Mesenchymal stem cell (in vitro differentiated cells and primary cell): ENCODE data around the gene PKN2.
"Not testable (repeated sequence)": the region's sequence is repeated elsewhere in the genome, so short reads cannot be mapped to it uniquely, and the experiment has no call there.

ENCODE experiments used
- DNase-seq: peaks from one replicate; pipeline ENCODE4 v3.0.0-alpha.2; 2013
- H2AFZ ChIP-seq: one replicate; pipeline ENCODE4 v1.6.1; 2013; ENCODE audit warnings: low read depth, mild to moderate bottlenecking, control low read depth, inconsistent platforms, low read length, moderate library complexity
- H2AK5ac ChIP-seq: 2 replicates; pipeline ENCODE4 v1.6.1; 2013; ENCODE audit warnings: low read length, moderate library complexity, mild to moderate bottlenecking, inconsistent platforms; ENCODE audit not compliant: severe bottlenecking
- H2BK120ac ChIP-seq: one replicate; pipeline ENCODE4 v1.6.1; 2013; ENCODE audit warnings: low read depth, mild to moderate bottlenecking, inconsistent platforms, low read length, moderate library complexity
- H2BK12ac ChIP-seq, 2 experiments: one replicate each; pipeline ENCODE4 v1.6.1; 2013; ENCODE audit warnings: inconsistent platforms in 2 of 2, low read length in 2 of 2, mild to moderate bottlenecking in 2 of 2, moderate library complexity in 2 of 2, control low read depth in 1 of 2
- H2BK15ac ChIP-seq: one replicate; pipeline ENCODE4 v1.6.1; 2013; ENCODE audit warnings: mild to moderate bottlenecking, low read depth, inconsistent platforms; ENCODE audit not compliant: poor library complexity, severe bottlenecking
- H2BK5ac ChIP-seq: 2 replicates; pipeline ENCODE4 v1.6.1; 2013; ENCODE audit warnings: low read depth, mild to moderate bottlenecking, low read length, control low read depth, inconsistent platforms; ENCODE audit not compliant: poor library complexity, severe bottlenecking
- H3K14ac ChIP-seq, 2 experiments: one replicate each; pipeline ENCODE4 v1.6.1; 2013; ENCODE audit warnings: inconsistent platforms in 2 of 2, low read length in 2 of 2, control low read depth in 1 of 2, mild to moderate bottlenecking in 1 of 2, moderate library complexity in 1 of 2
- H3K18ac ChIP-seq, 2 experiments: one replicate each; pipeline ENCODE4 v1.6.1; 2013; ENCODE audit warnings: inconsistent platforms in 2 of 2, low read length in 2 of 2, control low read depth in 1 of 2, low read depth in 1 of 2, mild to moderate bottlenecking in 1 of 2
- H3K23ac ChIP-seq, 2 experiments: one replicate each; pipeline ENCODE4 v1.6.1; 2013; ENCODE audit warnings: inconsistent platforms in 2 of 2, low read length in 2 of 2, mild to moderate bottlenecking in 2 of 2, moderate library complexity in 2 of 2, control low read depth in 1 of 2
- H3K27ac ChIP-seq: 2 replicates; pipeline ENCODE4 v1.5.1; 2013; ENCODE audit warnings: mild to moderate bottlenecking, moderate library complexity, low read length, control low read depth, inconsistent platforms; ENCODE audit not compliant: poor library complexity, severe bottlenecking
- H3K27me3 ChIP-seq, 2 experiments: 2 replicates each; pipeline versions ENCODE4 v1.6.1 to v1.7.0; 2013; ENCODE audit warnings: low read length in 2 of 2, mild to moderate bottlenecking in 2 of 2, moderate library complexity in 2 of 2, control low read depth in 1 of 2, inconsistent platforms in 1 of 2; ENCODE audit not compliant: control insufficient read depth in 1 of 2, insufficient read depth in 1 of 2
- H3K36me3 ChIP-seq, 2 experiments: 2 replicates each; pipeline versions ENCODE4 v1.6.1 to v1.7.0; 2013; ENCODE audit warnings: low read length in 2 of 2, control low read depth in 1 of 2, inconsistent platforms in 1 of 2, low read depth in 1 of 2, mild to moderate bottlenecking in 1 of 2; ENCODE audit not compliant: insufficient read depth in 2 of 2, control insufficient read depth in 1 of 2
- H3K4ac ChIP-seq, 2 experiments: one replicate each; pipeline ENCODE4 v1.6.1; 2013; ENCODE audit warnings: inconsistent platforms in 2 of 2, low read length in 2 of 2, mild to moderate bottlenecking in 2 of 2, moderate library complexity in 2 of 2, control low read depth in 1 of 2, low read depth in 1 of 2
- H3K4me1 ChIP-seq: 2 replicates; pipeline ENCODE4 v1.6.1; 2013; ENCODE audit warnings: low read depth, low read length, control low read depth; ENCODE audit not compliant: control insufficient read depth, insufficient read depth
- H3K4me2 ChIP-seq: 2 replicates; pipeline ENCODE4 v1.6.1; 2013; ENCODE audit warnings: low read length, mild to moderate bottlenecking, inconsistent platforms; ENCODE audit not compliant: poor library complexity, severe bottlenecking
- H3K4me3 ChIP-seq, 2 experiments: 2 replicates each; pipeline versions ENCODE4 v1.5.1 to v1.7.0; 2013; ENCODE audit warnings: low read length in 2 of 2, mild to moderate bottlenecking in 2 of 2, control low read depth in 1 of 2, low read depth in 1 of 2; ENCODE audit not compliant: insufficient read depth in 1 of 2
- H3K79me1 ChIP-seq: replicated peaks from 2 replicates; pipeline ENCODE4 v1.6.1; 2013; ENCODE audit warnings: mild to moderate bottlenecking, control low read depth, low read length, inconsistent platforms; ENCODE audit not compliant: poor library complexity, severe bottlenecking
- H3K9ac ChIP-seq: 2 replicates; pipeline ENCODE4 v1.7.0; 2013; ENCODE audit warnings: mild to moderate bottlenecking, low read length, moderate library complexity
- H3K9me3 ChIP-seq: 2 replicates; pipeline ENCODE4 v1.7.0; 2013; ENCODE audit warnings: mild to moderate bottlenecking, low read length; ENCODE audit not compliant: control insufficient read depth
- H4K8ac ChIP-seq: one replicate; pipeline ENCODE4 v1.6.1; 2013; ENCODE audit warnings: inconsistent platforms, mild to moderate bottlenecking, low read length, moderate library complexity
- H4K91ac ChIP-seq: one replicate; pipeline ENCODE4 v1.6.1; 2013; ENCODE audit warnings: mild to moderate bottlenecking, low read length, inconsistent platforms
- WGBS: methylation state at CpG from one replicate; pipeline ENCODE4 v1.1.7; 2013; ENCODE audit warnings: mixed read lengths; 5-methylcytosine and 5-hydroxymethylcytosine counted together

The PKN2 gene

GRCh38 chr1:88847643-88848042 is 163.6 kb downstream of the PKN2 start:
- H3K18ac ChIP-seq: no peak overlapping the region
- H2AK5ac ChIP-seq: no peak overlapping the region
- H4K91ac ChIP-seq: no peak overlapping the region
- 38% methylated on average over 1 of the region's 1 CpG for WGBS
- no peak overlapping the region for H3K14ac ChIP-seq
- no peaks in the 10 kb centered on the region for H3K27me3 ChIP-seq
- no peak overlapping the region for H3K9ac ChIP-seq
- H3K79me1 ChIP-seq: peaks cover 2% of the 10 kb centered on the region
- peaks cover 7 to 19% of the 10 kb centered on the region in 2 experiments for H3K36me3 ChIP-seq
- H4K8ac ChIP-seq: no peak overlapping the region
- H2BK12ac ChIP-seq: no peak overlapping the region
- H3K23ac ChIP-seq: no peak overlapping the region
- H3K27ac ChIP-seq: no peak overlapping the region
- no peak overlapping the region for H2AFZ ChIP-seq
- H3K4me3 ChIP-seq: no peak overlapping the region
- no peak overlapping the region for H3K4ac ChIP-seq
- no peak overlapping the region for H2BK120ac ChIP-seq
- DNase-seq: no peak
- H2BK15ac ChIP-seq: no peak overlapping the region
- H3K4me1 ChIP-seq: no peaks in the 10 kb centered on the region
- H3K4me2 ChIP-seq: no peak overlapping the region
- no peaks in the 10 kb centered on the region for H3K9me3 ChIP-seq
- no peak overlapping the region for H2BK5ac ChIP-seq

DNA sequence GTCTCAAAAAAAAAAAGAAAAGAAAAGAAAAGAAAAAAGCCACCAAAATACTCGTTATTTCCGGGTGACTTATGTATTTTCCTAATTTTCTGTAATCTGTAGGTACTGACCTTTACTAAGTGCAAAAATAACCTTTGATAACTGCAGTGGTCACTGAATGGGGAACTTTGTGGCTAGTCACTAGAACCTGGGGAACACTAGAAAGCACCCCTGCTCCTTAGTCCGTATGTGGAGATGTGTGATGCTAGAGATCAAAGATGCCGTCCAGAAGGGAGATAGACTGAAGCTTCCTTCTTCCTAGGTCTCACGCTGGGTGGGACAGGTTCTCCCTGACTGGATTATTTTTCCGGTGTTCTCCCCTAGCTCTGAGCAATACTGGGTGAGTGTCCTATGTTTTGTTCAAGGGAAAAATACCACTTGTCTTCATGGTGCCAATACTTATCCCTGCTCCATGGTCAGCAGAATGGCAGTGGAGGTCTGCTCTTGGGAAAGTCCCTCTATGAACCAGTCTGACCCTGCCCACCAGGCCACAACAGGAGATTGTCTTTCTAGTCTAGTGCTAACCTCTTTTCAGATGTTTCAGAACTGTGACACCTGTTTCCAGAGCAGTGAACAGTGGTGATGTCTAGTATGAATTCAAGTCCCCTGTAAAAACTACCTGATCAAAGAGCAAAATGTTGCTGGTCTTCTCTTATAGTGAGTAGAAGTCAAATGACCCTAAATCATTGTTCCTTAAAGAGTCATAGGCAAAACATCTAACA is 167.4 kb downstream of the PKN2 start:
- 96% methylated on average over 4 of the region's 6 CpGs for WGBS
- Histone ChIP-seq H4K91ac (no peak overlapping the region), H3K79me1 (peaks cover 8% of the 10 kb centered on the region)

GRCh38 chr1:88867743-88868521 is 183.9 kb downstream of the PKN2 start:
- H3K27me3 ChIP-seq: no peaks in the 10 kb centered on the region
- no peak overlapping the region for H4K8ac ChIP-seq
- no peak overlapping the region for H2BK15ac ChIP-seq
- H3K4me1 ChIP-seq: no peaks in the 10 kb centered on the region
- H3K23ac ChIP-seq: no peak overlapping the region
- H3K36me3 ChIP-seq: peaks cover 4 to 16% of the 10 kb centered on the region in 2 experiments
- H2BK12ac ChIP-seq: no peak overlapping the region
- 58% methylated on average over 3 of the region's 6 CpGs for WGBS
- no peak overlapping the region for H3K4ac ChIP-seq
- H3K9me3 ChIP-seq: no peaks in the 10 kb centered on the region
- H3K14ac ChIP-seq: no peak overlapping the region
- peaks cover 18% of the 10 kb centered on the region for H3K79me1 ChIP-seq
- H4K91ac ChIP-seq: no peak overlapping the region
- no peak overlapping the region for H2BK5ac ChIP-seq
- no peak overlapping the region for H3K4me3 ChIP-seq
- H2AFZ ChIP-seq: no peak overlapping the region
- H2BK120ac ChIP-seq: no peak overlapping the region
- peak; percentile 79 for DNase-seq
- no peak overlapping the region for H3K4me2 ChIP-seq
- H3K18ac ChIP-seq: no peak overlapping the region
- peak overlapping the region; percentile 56 for H3K9ac ChIP-seq
- no peak overlapping the region for H2AK5ac ChIP-seq
- H3K27ac ChIP-seq: no peak overlapping the region

More for the DNA sequence above, 167.4 kb downstream of the PKN2 start:
- no peak overlapping the region for H2BK120ac ChIP-seq
- H3K18ac ChIP-seq: no peak overlapping the region
- no peak overlapping the region for H3K4me3 ChIP-seq
- DNase-seq: no peak
- H4K8ac ChIP-seq: no peak overlapping the region
- H3K14ac ChIP-seq: no peak overlapping the region
- peaks cover 15 to 56% of the 10 kb centered on the region in 2 experiments for H3K36me3 ChIP-seq
- H3K4ac ChIP-seq: no peak overlapping the region
- no peak overlapping the region for H3K27ac ChIP-seq
- H2AK5ac ChIP-seq: no peak overlapping the region
- no peaks in the 10 kb centered on the region for H3K27me3 ChIP-seq
- H2BK5ac ChIP-seq: no peak overlapping the region
- H3K23ac ChIP-seq: no peak overlapping the region
- no peak overlapping the region for H2BK15ac ChIP-seq
- H3K9me3 ChIP-seq: no peaks in the 10 kb centered on the region
- H3K9ac ChIP-seq: no peak overlapping the region
- H3K4me1 ChIP-seq: no peaks in the 10 kb centered on the region
- H2AFZ ChIP-seq: no peak overlapping the region
- H2BK12ac ChIP-seq: no peak overlapping the region
- H3K4me2 ChIP-seq: no peak overlapping the region

DNA sequence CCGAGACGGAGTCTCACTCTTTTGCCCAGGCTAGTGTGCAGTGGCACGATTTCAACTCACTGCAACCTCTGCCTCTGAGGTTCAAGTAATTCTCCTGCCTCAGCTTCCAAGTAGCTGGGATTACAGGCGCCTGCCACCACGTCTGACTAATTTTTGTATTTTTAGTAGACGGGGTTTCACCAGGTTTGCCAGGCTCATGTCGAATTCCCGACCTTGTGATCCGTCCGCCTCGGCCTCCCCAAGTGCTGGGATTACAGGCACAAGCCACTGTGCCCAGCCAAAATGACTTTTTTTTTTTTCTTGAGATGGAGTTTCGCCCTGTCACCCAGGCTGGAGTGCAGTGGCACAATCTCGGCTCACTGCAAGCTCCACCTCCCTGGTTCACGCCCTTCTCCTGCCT is 185.6 kb downstream of the PKN2 start:
- not testable (repeated sequence) for H3K4me3 ChIP-seq, H2BK5ac ChIP-seq, H2AK5ac ChIP-seq, H4K8ac ChIP-seq, H2BK15ac ChIP-seq, H3K4me2 ChIP-seq, H4K91ac ChIP-seq, H2BK120ac ChIP-seq, H2BK12ac ChIP-seq, H3K23ac ChIP-seq, H3K18ac ChIP-seq, H3K27me3 ChIP-seq, H3K9ac ChIP-seq, H3K14ac ChIP-seq, H3K27ac ChIP-seq, H3K4me1 ChIP-seq, H2AFZ ChIP-seq, H3K36me3 ChIP-seq, H3K9me3 ChIP-seq, DNase-seq, H3K4ac ChIP-seq
- WGBS: 97% methylated on average over 14 of the region's 14 CpGs
- peaks cover 19% of the 10 kb centered on the region for H3K79me1 ChIP-seq
